Measurements from ENCODE around the gene RAC3. TPM values are rescaled to one million over a fixed set of nuclear protein-coding genes. Genes with fewer than 3 reads are reported as not detected.
A peak's percentile ranks its signal among the peaks of the same experiment; 100 is the strongest.

The RAC3 gene
- total RNA-seq, 1 donor from 2014 or later, result 8.7 TPM

GRCh38 chr17:82022310-82022980, 9.0 kb upstream of the RAC3 start, which contains the start of gene CENPX:
Gene CENPX (minus strand): TSS chr17:82022878. CDS start chr17:82022861, 17 bp downstream.
- ATAC-seq (no peak), DNase-seq (ENCODE audit: low spot score) (no peak)

- peak; percentile 73 for ATAC-seq
- DNase-seq (ENCODE audit: low spot score), result peak; percentile 100
These were observed 8.5 kb upstream of the RAC3 start, which contains the start of gene LRRC45 for GRCh38 chr17:82022981-82023446. Gene LRRC45 (plus strand): TSS chr17:82023305. CDS start chr17:82023644, 339 bp downstream.

GRCh38 chr17:82023447-82024241, 7.8 kb upstream of the RAC3 start:
- DNase-seq (ENCODE audit: low spot score) (no peak), ATAC-seq (no peak)

- ATAC-seq, result no peak
- DNase-seq (ENCODE audit: low spot score), result no peak
These were observed 6.6 kb upstream of the RAC3 start for GRCh38 chr17:82024859-82025258.

- ATAC-seq (no peak), DNase-seq (ENCODE audit: low spot score) (no peak)
These were observed 5.9 kb upstream of the RAC3 start for GRCh38 chr17:82025401-82026107.

- DNase-seq (ENCODE audit: low spot score), result no peak
- ATAC-seq, result no peak
These were observed 3.2 kb upstream of the RAC3 start for GRCh38 chr17:82028246-82028645.

GRCh38 chr17:82028966-82029365, 2.5 kb upstream of the RAC3 start:
- DNase-seq (ENCODE audit: low spot score) (no peak), ATAC-seq (no peak)

GRCh38 chr17:82029391-82029790, 2.1 kb upstream of the RAC3 start:
- ATAC-seq, result no peak
- no peak for DNase-seq (ENCODE audit: low spot score)

- DNase-seq (ENCODE audit: low spot score), result no peak
- ATAC-seq, result no peak
These were observed 1.4 kb upstream of the RAC3 start for GRCh38 chr17:82029990-82030469.

- ATAC-seq, result peak; percentile 68
These were observed 792 bp upstream of the RAC3 start for GRCh38 chr17:82030470-82031302.

GRCh38 chr17:82031885-82032627, 578 bp downstream of the RAC3 start:
- DNase-seq (ENCODE audit: low spot score) (no peak), ATAC-seq (peak; percentile 21)

More at GRCh38 chr17:82030470-82031302, 792 bp upstream of the RAC3 start:
- peak; percentile 91 for DNase-seq (ENCODE audit: low spot score)

- no peak for ATAC-seq
- no peak for DNase-seq (ENCODE audit: low spot score)
These were observed 2.0 kb downstream of the RAC3 start for GRCh38 chr17:82033359-82034085.

- ATAC-seq (peak; percentile 17), DNase-seq (ENCODE audit: low spot score) (peak; percentile 88)
These were observed 3.0 kb downstream of the RAC3 start for GRCh38 chr17:82034371-82035011.

- no peak for DNase-seq (ENCODE audit: low spot score)
- no peak for ATAC-seq
These were observed 4.0 kb downstream of the RAC3 start for GRCh38 chr17:82035488-82035887.

GRCh38 chr17:82035956-82036633, 4.6 kb downstream of the RAC3 start:
- DNase-seq (ENCODE audit: low spot score), result no peak
- no peak for ATAC-seq

GRCh38 chr17:82036634-82037091, 5.2 kb downstream of the RAC3 start:
- no peak for DNase-seq (ENCODE audit: low spot score)
- ATAC-seq, result no peak

- peak; percentile 99 for DNase-seq (ENCODE audit: low spot score)
- peak; percentile 66 for ATAC-seq
These were observed 5.8 kb downstream of the RAC3 start, which contains the start of gene DCXR for GRCh38 chr17:82037092-82037888. Gene DCXR (minus strand): TSS chr17:82037697. CDS start chr17:82037682, 15 bp downstream.
